ENCODE results near the gene TF. TPM values are rescaled to one million over a fixed set of nuclear protein-coding genes. Genes with fewer than 3 reads are reported as not detected.

The TF gene
- total RNA-seq, 2 experiments from 2014 or later = 0.15 to 0.25 TPM

DNA sequence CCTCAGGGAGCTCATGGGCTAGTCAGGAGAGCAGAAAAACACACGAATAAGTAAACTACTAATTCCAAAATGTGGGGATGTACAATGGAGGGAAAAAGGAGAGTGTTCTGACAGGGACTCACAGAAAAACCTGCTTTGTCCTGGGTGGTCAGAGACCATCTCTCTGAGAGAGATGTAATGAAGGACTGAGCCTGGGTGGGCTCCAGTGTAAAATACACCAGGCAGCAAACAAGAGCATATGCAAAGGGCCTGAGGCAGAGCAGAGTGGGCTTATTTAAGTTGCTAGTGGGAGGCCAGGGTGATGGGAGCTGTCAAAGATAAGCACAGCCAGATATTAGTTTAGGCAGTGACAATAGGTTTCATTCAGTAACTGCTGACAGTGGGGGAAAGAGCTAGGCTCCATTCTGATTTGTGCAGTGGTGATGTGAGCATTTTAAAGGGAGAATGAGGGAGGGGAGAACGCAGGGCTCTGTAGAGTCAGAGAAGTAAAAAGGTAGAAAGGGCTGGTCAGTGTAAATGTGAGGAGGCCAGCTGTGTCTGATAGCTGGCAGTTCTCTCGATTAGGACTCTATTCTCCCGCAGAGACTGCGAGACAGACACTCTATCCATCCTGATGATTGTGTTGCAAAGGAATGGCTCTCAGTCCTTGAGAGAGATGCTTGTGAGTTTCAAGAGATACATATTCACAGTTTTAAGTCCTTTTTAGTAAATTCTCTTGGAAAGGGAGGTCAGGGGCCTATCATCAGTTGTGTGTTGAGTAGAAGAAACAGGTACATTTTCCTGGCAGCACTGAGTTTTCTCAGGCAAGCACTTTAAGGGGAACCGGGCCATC, 3.5 kb downstream of the TF start:
- H4K20me1 ChIP-seq (ENCODE audit: insufficient read depth, low read length) = no peaks in the 10 kb centered on the region
- H3K9me2 ChIP-seq (ENCODE audit: insufficient read depth, low read length) = no peaks in the 10 kb centered on the region
- H3K27ac ChIP-seq (ENCODE audit: low read depth, low read length, poor library complexity, severe bottlenecking) = no peak overlapping the region
- H3K4me3 ChIP-seq (ENCODE audit: low read depth, low read length, poor library complexity, severe bottlenecking) = no peak overlapping the region
- no peaks in the 10 kb centered on the region for H3K79me2 ChIP-seq (ENCODE audit: insufficient read depth, low read depth, low read length)
- no peaks in the 10 kb centered on the region for H3K9me3 ChIP-seq (ENCODE audit: low read length)
- BruUV-seq (replicated peaks) = no TSS peak
- no peaks in the 10 kb centered on the region for H3K4me1 ChIP-seq (ENCODE audit: insufficient read depth, low read length, poor library complexity, severe bottlenecking)
- DNase-seq (ENCODE audit: low spot score) = no peak
- no peak overlapping the region for H2AFZ ChIP-seq (ENCODE audit: low read length)
- CTCF ChIA-PET (ENCODE audit: unreplicated experiment) = no interaction called here
- no peak overlapping the region for H3K4me2 ChIP-seq (ENCODE audit: low read length)
- TF ChIP-seq, protein P1, sequence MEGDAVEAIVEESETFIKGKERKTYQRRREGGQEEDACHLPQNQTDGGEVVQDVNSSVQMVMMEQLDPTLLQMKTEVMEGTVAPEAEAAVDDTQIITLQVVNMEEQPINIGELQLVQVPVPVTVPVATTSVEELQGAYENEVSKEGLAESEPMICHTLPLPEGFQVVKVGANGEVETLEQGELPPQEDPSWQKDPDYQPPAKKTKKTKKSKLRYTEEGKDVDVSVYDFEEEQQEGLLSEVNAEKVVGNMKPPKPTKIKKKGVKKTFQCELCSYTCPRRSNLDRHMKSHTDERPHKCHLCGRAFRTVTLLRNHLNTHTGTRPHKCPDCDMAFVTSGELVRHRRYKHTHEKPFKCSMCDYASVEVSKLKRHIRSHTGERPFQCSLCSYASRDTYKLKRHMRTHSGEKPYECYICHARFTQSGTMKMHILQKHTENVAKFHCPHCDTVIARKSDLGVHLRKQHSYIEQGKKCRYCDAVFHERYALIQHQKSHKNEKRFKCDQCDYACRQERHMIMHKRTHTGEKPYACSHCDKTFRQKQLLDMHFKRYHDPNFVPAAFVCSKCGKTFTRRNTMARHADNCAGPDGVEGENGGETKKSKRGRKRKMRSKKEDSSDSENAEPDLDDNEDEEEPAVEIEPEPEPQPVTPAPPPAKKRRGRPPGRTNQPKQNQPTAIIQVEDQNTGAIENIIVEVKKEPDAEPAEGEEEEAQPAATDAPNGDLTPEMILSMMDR (conservative IDR thresholded peaks at IDR 0.05; ENCODE audit: low read length) = no peak
- TF ChIP-seq EZH2phosphoT487 (IDR thresholded peaks at IDR 0.05; ENCODE audit: borderline replicate concordance, low read depth, low read length) = no peak
- no peaks in the 10 kb centered on the region for H3K36me3 ChIP-seq (ENCODE audit: insufficient read depth, low read length)
- POLR2A ChIA-PET = interaction anchor here (0.6 kb wide), 1 partner anchor 54 kb away, joined by 3 read pairs; no protein-coding TSS in a partner anchor
- intact Hi-C loops (cut with micrococcal nuclease; ENCODE audit: unreplicated experiment) = no loop called here

DNA sequence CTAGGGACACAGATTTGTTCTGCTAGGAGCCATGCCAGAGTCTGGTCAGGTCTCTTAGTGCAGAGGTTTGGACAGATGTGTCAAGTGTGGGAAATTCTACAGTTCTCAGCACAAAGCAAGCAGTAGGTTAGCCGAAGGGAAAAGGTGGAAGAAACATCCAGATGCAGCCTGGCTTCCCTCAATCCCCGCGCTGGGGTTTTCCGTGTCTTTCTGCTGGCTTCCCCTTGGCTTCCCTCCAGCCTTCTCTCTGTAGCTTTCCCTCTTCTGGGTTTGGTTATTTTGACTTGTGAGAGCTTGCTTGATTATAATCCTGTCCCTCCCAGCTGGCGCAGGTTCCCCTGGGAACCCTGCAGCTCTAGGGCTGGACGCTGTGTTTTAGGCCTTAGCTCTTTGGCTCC, 4.1 kb downstream of the TF start:
- Histone ChIP-seq H3K4me3 (ENCODE audit: low read depth, low read length, poor library complexity, severe bottlenecking) (no peak overlapping the region), H3K4me1 (ENCODE audit: insufficient read depth, low read length, poor library complexity, severe bottlenecking) (no peaks in the 10 kb centered on the region), H3K79me2 (ENCODE audit: insufficient read depth, low read depth, low read length) (no peaks in the 10 kb centered on the region), H4K20me1 (ENCODE audit: insufficient read depth, low read length) (no peaks in the 10 kb centered on the region), H3K9me3 (ENCODE audit: low read length) (no peaks in the 10 kb centered on the region), H2AFZ (ENCODE audit: low read length) (no peak overlapping the region), H3K4me2 (ENCODE audit: low read length) (no peak overlapping the region), H3K9me2 (ENCODE audit: insufficient read depth, low read length) (no peaks in the 10 kb centered on the region), H3K27ac (ENCODE audit: low read depth, low read length, poor library complexity, severe bottlenecking) (no peak overlapping the region), H3K36me3 (ENCODE audit: insufficient read depth, low read length) (no peaks in the 10 kb centered on the region)
- ChIA-PET CTCF (ENCODE audit: unreplicated experiment) (no interaction called here), POLR2A (interaction anchor here (0.6 kb wide), 1 partner anchor 55 kb away, joined by 3 read pairs; no protein-coding TSS in a partner anchor)
- BruUV-seq (replicated peaks) = no TSS peak
- DNase-seq (ENCODE audit: low spot score) = no peak
- TF ChIP-seq EZH2phosphoT487 (IDR thresholded peaks at IDR 0.05; ENCODE audit: borderline replicate concordance, low read depth, low read length) = no peak
- TF ChIP-seq, protein P1 (conservative IDR thresholded peaks at IDR 0.05; ENCODE audit: low read length) = no peak
- intact Hi-C loops (cut with micrococcal nuclease; ENCODE audit: unreplicated experiment) = no loop called here
